ENCODE results near the gene LRRC8A. TPM values are rescaled to one million over a fixed set of nuclear protein-coding genes. Genes with fewer than 3 reads are reported as not detected.
"Not testable (repeated sequence)": the region's sequence is repeated elsewhere in the genome, so short reads cannot be mapped to it uniquely, and the experiment has no call there.

LRRC8A gene
- total and polyA plus RNA-seq, 2 of the 8 experiments (the other 6 are each of a cell fraction or from before 2014, with no cell fraction given) = 103 to 111 TPM

DNA sequence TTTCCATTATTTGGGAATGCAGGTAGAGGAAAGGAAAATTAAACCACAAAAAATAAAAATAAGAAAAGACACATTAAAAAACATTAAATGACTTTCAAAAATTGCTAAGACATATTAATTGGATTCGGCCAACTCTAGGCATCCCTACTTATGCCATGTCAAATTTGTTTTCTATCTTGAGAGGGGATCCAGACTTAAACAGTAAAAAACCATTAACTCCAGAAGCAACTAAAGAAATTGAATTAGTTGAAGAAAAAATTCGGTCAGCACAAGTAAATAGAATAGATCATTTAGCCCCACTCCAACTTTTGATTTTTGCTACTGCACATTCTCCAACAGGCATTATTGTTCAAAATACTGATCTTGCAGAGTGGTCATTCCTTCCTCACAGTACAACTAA is 29.3 kb upstream of the LRRC8A start:
- not testable (repeated sequence) for H3K9ac ChIP-seq (replicated peaks in 1 of 4; ENCODE audit: extremely low read depth in 1 of 4, low read depth in 3 of 4, low read length in 3 of 4); H4K5ac ChIP-seq (ENCODE audit: insufficient read length, low read depth, low read length); H4K91ac ChIP-seq (replicated peaks; ENCODE audit: insufficient read length, low read length); H3K79me2 ChIP-seq (ENCODE audit: control insufficient read depth in 1 of 2, insufficient read depth in 2 of 2, low read length in 2 of 2); H2BK15ac ChIP-seq (ENCODE audit: low read length); H4K20me1 ChIP-seq (replicated peaks in 1 of 2; ENCODE audit: control insufficient read depth in 1 of 2, insufficient read depth in 2 of 2, low read length in 2 of 2); H2AFZ ChIP-seq (ENCODE audit: low read length); H3K23me2 ChIP-seq (ENCODE audit: low read depth, low read length); H2BK12ac ChIP-seq (ENCODE audit: low read depth, low read length); H3K56ac ChIP-seq (replicated peaks; ENCODE audit: insufficient read length, low read depth, low read length); H2AK5ac ChIP-seq (ENCODE audit: low read depth, low read length); H3K27ac ChIP-seq (ENCODE audit: low read depth, low read length); H3K79me1 ChIP-seq (ENCODE audit: low read depth, low read length); H3K23ac ChIP-seq (ENCODE audit: insufficient read length); H3K4ac ChIP-seq (replicated peaks; ENCODE audit: insufficient read length, low read depth, low read length); H3K4me1 ChIP-seq (replicated peaks in 1 of 4; ENCODE audit: control insufficient read depth in 3 of 4, insufficient read depth in 4 of 4, low read length in 3 of 4); H3K27me3 ChIP-seq (replicated peaks in 1 of 4; ENCODE audit: control insufficient read depth in 3 of 4, extremely low read depth in 1 of 4, insufficient read depth in 3 of 4, low read length in 3 of 4); DNase-seq (ENCODE audit: low read depth in 1 of 2, low spot score in 2 of 2); H2BK120ac ChIP-seq (replicated peaks; ENCODE audit: low read depth, low read length); H2BK20ac ChIP-seq (ENCODE audit: low read length); H3K36me3 ChIP-seq (ENCODE audit: control insufficient read depth in 2 of 4, insufficient read depth in 4 of 4, low read length in 3 of 4); H3K4me3 ChIP-seq (ENCODE audit: extremely low read depth in 1 of 4, insufficient read depth in 2 of 4, low read depth in 3 of 4, low read length in 4 of 4); H2BK5ac ChIP-seq (ENCODE audit: low read depth, low read length); H3K14ac ChIP-seq (ENCODE audit: insufficient read length); H4K8ac ChIP-seq (ENCODE audit: extremely low read depth, insufficient read depth, low read length); H3K4me2 ChIP-seq (ENCODE audit: insufficient read depth in 1 of 2, low read depth in 2 of 2, low read length in 2 of 2); H3K18ac ChIP-seq (ENCODE audit: extremely low read depth, low read length); FAIRE-seq
- 87% methylated on average over 2 of the region's 2 CpGs; no CpG with 5 or more reads in 1 of the 2 experiments for WGBS, 2 experiments (ENCODE audit: extremely low coverage in 1 of 2, insufficient coverage in 1 of 2, insufficient read length in 1 of 2, insufficient replicate concordance in 2 of 2, low coverage in 1 of 2, low lambda C conversion rate in 2 of 2, missing lambda C conversion rate in 1 of 2)
- ChIA-PET CTCF (ENCODE audit: partially characterized antibody) (interaction anchor here (0.6 to 4.3 kb wide), 19 partner anchors 8 to 1776 kb away, joined by 3 to 44 read pairs (median 4); partner anchors contain the start of gene SPOUT1), POLR2A (ENCODE audit: partially characterized antibody) (interaction anchor here (1.0 to 1.4 kb wide), 2 partner anchors 32 to 97 kb away, joined by 3 read pairs; no protein-coding TSS in a partner anchor)
- H3K9me3 ChIP-seq (ENCODE audit: insufficient read depth in 2 of 2, low read depth in 1 of 2, low read length in 1 of 2) = peaks cover 8 to 12% of the 10 kb centered on the region in 2 experiments; a peak in 3 of 4 replicates

DNA sequence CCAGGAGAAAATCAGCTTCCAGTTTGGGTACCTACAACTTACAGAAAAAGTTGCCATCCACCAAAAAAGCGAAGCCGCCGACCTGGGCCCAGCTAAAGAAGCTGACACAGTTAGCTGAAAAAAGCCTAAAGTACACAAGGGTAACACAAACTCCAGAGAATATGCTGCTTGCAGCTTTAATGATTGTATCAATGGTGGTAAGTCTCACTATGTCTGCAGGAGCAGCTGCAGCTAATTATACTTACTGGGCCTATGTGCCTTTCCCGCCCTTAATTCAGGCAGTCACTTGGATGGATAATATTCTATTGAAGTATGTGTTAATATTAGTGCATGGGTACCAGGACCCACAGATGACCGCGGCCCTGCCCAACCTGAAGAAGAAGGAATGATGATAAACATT is 27.5 kb upstream of the LRRC8A start:
- H3K4me2 ChIP-seq (ENCODE audit: insufficient read depth in 1 of 2, low read depth in 2 of 2, low read length in 2 of 2); H2AK5ac ChIP-seq (ENCODE audit: low read depth, low read length); FAIRE-seq; H3K23me2 ChIP-seq (ENCODE audit: low read depth, low read length); H3K4me1 ChIP-seq (replicated peaks in 1 of 4; ENCODE audit: control insufficient read depth in 3 of 4, insufficient read depth in 4 of 4, low read length in 3 of 4); H3K23ac ChIP-seq (ENCODE audit: insufficient read length); H2BK15ac ChIP-seq (ENCODE audit: low read length); H2BK120ac ChIP-seq (replicated peaks; ENCODE audit: low read depth, low read length); H3K79me2 ChIP-seq (ENCODE audit: control insufficient read depth in 1 of 2, insufficient read depth in 2 of 2, low read length in 2 of 2); H2BK20ac ChIP-seq (ENCODE audit: low read length); H4K91ac ChIP-seq (replicated peaks; ENCODE audit: insufficient read length, low read length); H3K79me1 ChIP-seq (ENCODE audit: low read depth, low read length); H3K27ac ChIP-seq (ENCODE audit: low read depth, low read length); H4K20me1 ChIP-seq (replicated peaks in 1 of 2; ENCODE audit: control insufficient read depth in 1 of 2, insufficient read depth in 2 of 2, low read length in 2 of 2); H3K18ac ChIP-seq (ENCODE audit: extremely low read depth, low read length); H3K27me3 ChIP-seq (replicated peaks in 1 of 4; ENCODE audit: control insufficient read depth in 3 of 4, extremely low read depth in 1 of 4, insufficient read depth in 3 of 4, low read length in 3 of 4); H3K4me3 ChIP-seq (ENCODE audit: extremely low read depth in 1 of 4, insufficient read depth in 2 of 4, low read depth in 3 of 4, low read length in 4 of 4); H3K9ac ChIP-seq (replicated peaks in 1 of 4; ENCODE audit: extremely low read depth in 1 of 4, low read depth in 3 of 4, low read length in 3 of 4); H3K14ac ChIP-seq (ENCODE audit: insufficient read length); H2AFZ ChIP-seq (ENCODE audit: low read length); POLR2A ChIA-PET (ENCODE audit: partially characterized antibody); H3K56ac ChIP-seq (replicated peaks; ENCODE audit: insufficient read length, low read depth, low read length); H2BK12ac ChIP-seq (ENCODE audit: low read depth, low read length); H3K36me3 ChIP-seq (ENCODE audit: control insufficient read depth in 2 of 4, insufficient read depth in 4 of 4, low read length in 3 of 4); H3K4ac ChIP-seq (replicated peaks; ENCODE audit: insufficient read length, low read depth, low read length); H4K8ac ChIP-seq (ENCODE audit: extremely low read depth, insufficient read depth, low read length); H4K5ac ChIP-seq (ENCODE audit: insufficient read length, low read depth, low read length); H2BK5ac ChIP-seq (ENCODE audit: low read depth, low read length); DNase-seq (ENCODE audit: low read depth in 1 of 2, low spot score in 2 of 2): not testable (repeated sequence)
- 96% methylated on average over 6 of the region's 6 CpGs; no CpG with 5 or more reads in 1 of the 2 experiments for WGBS, 2 experiments (ENCODE audit: extremely low coverage in 1 of 2, insufficient coverage in 1 of 2, insufficient read length in 1 of 2, insufficient replicate concordance in 2 of 2, low coverage in 1 of 2, low lambda C conversion rate in 2 of 2, missing lambda C conversion rate in 1 of 2)
- H3K9me3 ChIP-seq (ENCODE audit: insufficient read depth in 2 of 2, low read depth in 1 of 2, low read length in 1 of 2) = peaks cover 8 to 12% of the 10 kb centered on the region in 2 experiments; a peak in 3 of 4 replicates
- CTCF ChIA-PET (ENCODE audit: partially characterized antibody) = interaction anchor here (0.6 to 4.3 kb wide), 5 partner anchors 8 to 389 kb away, joined by 3 to 44 read pairs (median 4); no protein-coding TSS in a partner anchor
